Mesenchymal stem cell (in vitro differentiated cells and primary cell): Measurements from ENCODE around the gene NEUROD6.

ENCODE experiments used
- DNase-seq: peaks from one replicate; pipeline ENCODE4 v3.0.0-alpha.2; 2013
- H2AFZ ChIP-seq: one replicate; pipeline ENCODE4 v1.6.1; 2013; ENCODE audit warnings: low read depth, mild to moderate bottlenecking, control low read depth, inconsistent platforms, low read length, moderate library complexity
- H2AK5ac ChIP-seq: 2 replicates; pipeline ENCODE4 v1.6.1; 2013; ENCODE audit warnings: low read length, moderate library complexity, mild to moderate bottlenecking, inconsistent platforms; ENCODE audit not compliant: severe bottlenecking
- H2BK120ac ChIP-seq: one replicate; pipeline ENCODE4 v1.6.1; 2013; ENCODE audit warnings: low read depth, mild to moderate bottlenecking, inconsistent platforms, low read length, moderate library complexity
- H2BK12ac ChIP-seq, 2 experiments: one replicate each; pipeline ENCODE4 v1.6.1; 2013; ENCODE audit warnings: inconsistent platforms in 2 of 2, low read length in 2 of 2, mild to moderate bottlenecking in 2 of 2, moderate library complexity in 2 of 2, control low read depth in 1 of 2
- H2BK15ac ChIP-seq: one replicate; pipeline ENCODE4 v1.6.1; 2013; ENCODE audit warnings: mild to moderate bottlenecking, low read depth, inconsistent platforms; ENCODE audit not compliant: poor library complexity, severe bottlenecking
- H2BK5ac ChIP-seq: 2 replicates; pipeline ENCODE4 v1.6.1; 2013; ENCODE audit warnings: low read depth, mild to moderate bottlenecking, low read length, control low read depth, inconsistent platforms; ENCODE audit not compliant: poor library complexity, severe bottlenecking
- H3K14ac ChIP-seq, 2 experiments: one replicate each; pipeline ENCODE4 v1.6.1; 2013; ENCODE audit warnings: inconsistent platforms in 2 of 2, low read length in 2 of 2, control low read depth in 1 of 2, mild to moderate bottlenecking in 1 of 2, moderate library complexity in 1 of 2
- H3K18ac ChIP-seq, 2 experiments: one replicate each; pipeline ENCODE4 v1.6.1; 2013; ENCODE audit warnings: inconsistent platforms in 2 of 2, low read length in 2 of 2, control low read depth in 1 of 2, low read depth in 1 of 2, mild to moderate bottlenecking in 1 of 2
- H3K23ac ChIP-seq, 2 experiments: one replicate each; pipeline ENCODE4 v1.6.1; 2013; ENCODE audit warnings: inconsistent platforms in 2 of 2, low read length in 2 of 2, mild to moderate bottlenecking in 2 of 2, moderate library complexity in 2 of 2, control low read depth in 1 of 2
- H3K27ac ChIP-seq: 2 replicates; pipeline ENCODE4 v1.5.1; 2013; ENCODE audit warnings: mild to moderate bottlenecking, moderate library complexity, low read length, control low read depth, inconsistent platforms; ENCODE audit not compliant: poor library complexity, severe bottlenecking
- H3K27me3 ChIP-seq, 2 experiments: 2 replicates each; pipeline versions ENCODE4 v1.6.1 to v1.7.0; 2013; ENCODE audit warnings: low read length in 2 of 2, mild to moderate bottlenecking in 2 of 2, moderate library complexity in 2 of 2, control low read depth in 1 of 2, inconsistent platforms in 1 of 2; ENCODE audit not compliant: control insufficient read depth in 1 of 2, insufficient read depth in 1 of 2
- H3K36me3 ChIP-seq, 2 experiments: 2 replicates each; pipeline versions ENCODE4 v1.6.1 to v1.7.0; 2013; ENCODE audit warnings: low read length in 2 of 2, control low read depth in 1 of 2, inconsistent platforms in 1 of 2, low read depth in 1 of 2, mild to moderate bottlenecking in 1 of 2; ENCODE audit not compliant: insufficient read depth in 2 of 2, control insufficient read depth in 1 of 2
- H3K4ac ChIP-seq, 2 experiments: one replicate each; pipeline ENCODE4 v1.6.1; 2013; ENCODE audit warnings: inconsistent platforms in 2 of 2, low read length in 2 of 2, mild to moderate bottlenecking in 2 of 2, moderate library complexity in 2 of 2, control low read depth in 1 of 2, low read depth in 1 of 2
- H3K4me1 ChIP-seq: 2 replicates; pipeline ENCODE4 v1.6.1; 2013; ENCODE audit warnings: low read depth, low read length, control low read depth; ENCODE audit not compliant: control insufficient read depth, insufficient read depth
- H3K4me2 ChIP-seq: 2 replicates; pipeline ENCODE4 v1.6.1; 2013; ENCODE audit warnings: low read length, mild to moderate bottlenecking, inconsistent platforms; ENCODE audit not compliant: poor library complexity, severe bottlenecking
- H3K4me3 ChIP-seq, 2 experiments: 2 replicates each; pipeline versions ENCODE4 v1.5.1 to v1.7.0; 2013; ENCODE audit warnings: low read length in 2 of 2, mild to moderate bottlenecking in 2 of 2, control low read depth in 1 of 2, low read depth in 1 of 2; ENCODE audit not compliant: insufficient read depth in 1 of 2
- H3K79me1 ChIP-seq: replicated peaks from 2 replicates; pipeline ENCODE4 v1.6.1; 2013; ENCODE audit warnings: mild to moderate bottlenecking, control low read depth, low read length, inconsistent platforms; ENCODE audit not compliant: poor library complexity, severe bottlenecking
- H3K9ac ChIP-seq: 2 replicates; pipeline ENCODE4 v1.7.0; 2013; ENCODE audit warnings: mild to moderate bottlenecking, low read length, moderate library complexity
- H3K9me3 ChIP-seq: 2 replicates; pipeline ENCODE4 v1.7.0; 2013; ENCODE audit warnings: mild to moderate bottlenecking, low read length; ENCODE audit not compliant: control insufficient read depth
- H4K8ac ChIP-seq: one replicate; pipeline ENCODE4 v1.6.1; 2013; ENCODE audit warnings: inconsistent platforms, mild to moderate bottlenecking, low read length, moderate library complexity
- H4K91ac ChIP-seq: one replicate; pipeline ENCODE4 v1.6.1; 2013; ENCODE audit warnings: mild to moderate bottlenecking, low read length, inconsistent platforms
- WGBS: methylation state at CpG from one replicate; pipeline ENCODE4 v1.1.7; 2013; ENCODE audit warnings: mixed read lengths; 5-methylcytosine and 5-hydroxymethylcytosine counted together

The NEUROD6 gene

GRCh38 chr7:31372231-31372959, 31.9 kb upstream of the NEUROD6 start:
- no peaks in the 10 kb centered on the region for H3K36me3 ChIP-seq
- H3K4me3 ChIP-seq: no peak overlapping the region
- H3K18ac ChIP-seq: no peak overlapping the region
- H3K79me1 ChIP-seq: no peaks in the 10 kb centered on the region
- no peak overlapping the region for H3K23ac ChIP-seq
- no peak for DNase-seq
- H3K9me3 ChIP-seq: no peaks in the 10 kb centered on the region
- no peak overlapping the region for H2AK5ac ChIP-seq
- H2BK5ac ChIP-seq: no peak overlapping the region
- no peak overlapping the region for H3K4ac ChIP-seq
- no peak overlapping the region for H3K27ac ChIP-seq
- H3K9ac ChIP-seq: no peak overlapping the region
- H3K14ac ChIP-seq: no peak overlapping the region
- H3K4me2 ChIP-seq: no peak overlapping the region
- no peak overlapping the region for H2BK12ac ChIP-seq
- 92% methylated on average over 11 of the region's 11 CpGs for WGBS
- H2BK15ac ChIP-seq: no peak overlapping the region
- no peak overlapping the region for H4K91ac ChIP-seq
- H4K8ac ChIP-seq: no peak overlapping the region
- H3K27me3 ChIP-seq: peaks cover 4 to 50% of the 10 kb centered on the region in 2 experiments
- no peak overlapping the region for H2BK120ac ChIP-seq
- no peak overlapping the region for H2AFZ ChIP-seq
- no peaks in the 10 kb centered on the region for H3K4me1 ChIP-seq

DNA sequence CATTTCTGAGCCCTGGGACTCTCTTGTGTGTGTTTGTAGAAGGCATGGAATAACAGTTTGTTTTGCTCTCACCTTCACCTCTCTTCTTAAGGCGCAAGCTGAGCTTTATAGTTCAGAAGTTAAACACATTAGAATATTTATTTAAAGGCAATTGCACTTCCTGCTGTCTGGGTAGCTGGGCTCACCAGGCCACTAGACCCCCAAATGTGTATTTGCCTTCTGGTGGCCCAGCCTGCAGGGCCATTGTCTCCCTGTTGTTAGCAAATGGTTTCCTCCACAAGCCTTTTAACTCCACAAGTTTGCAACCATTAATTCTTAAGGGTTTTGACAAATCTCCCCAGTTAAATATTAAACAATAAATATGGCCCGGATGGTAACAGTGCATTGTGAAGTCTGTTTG, 31.1 kb upstream of the NEUROD6 start:
- no peak overlapping the region for H3K9ac ChIP-seq
- no peak for DNase-seq
- no peak overlapping the region for H2BK5ac ChIP-seq
- no peak overlapping the region for H3K18ac ChIP-seq
- no peak overlapping the region for H3K27ac ChIP-seq
- H3K14ac ChIP-seq: no peak overlapping the region
- no peak overlapping the region for H2BK12ac ChIP-seq
- H2BK120ac ChIP-seq: no peak overlapping the region
- no peaks in the 10 kb centered on the region for H3K36me3 ChIP-seq
- no peak overlapping the region for H2AK5ac ChIP-seq
- H3K9me3 ChIP-seq: no peaks in the 10 kb centered on the region
- H3K4me1 ChIP-seq: no peaks in the 10 kb centered on the region
- no peak overlapping the region for H3K4me2 ChIP-seq
- H3K4ac ChIP-seq: no peak overlapping the region
- H3K4me3 ChIP-seq: no peak overlapping the region
- peaks cover 4 to 51% of the 10 kb centered on the region in 2 experiments for H3K27me3 ChIP-seq
- no peak overlapping the region for H4K8ac ChIP-seq
- no peak overlapping the region for H3K23ac ChIP-seq
- no peak overlapping the region for H2BK15ac ChIP-seq
- 43% methylated on average over 1 of the region's 2 CpGs for WGBS
- no peak overlapping the region for H2AFZ ChIP-seq
- H4K91ac ChIP-seq: no peak overlapping the region
- no peaks in the 10 kb centered on the region for H3K79me1 ChIP-seq

GRCh38 chr7:31370609-31371008, 30.1 kb upstream of the NEUROD6 start:
- no peak overlapping the region for H2BK5ac ChIP-seq
- no peak overlapping the region for H3K23ac ChIP-seq
- no peak overlapping the region for H2BK120ac ChIP-seq
- H4K8ac ChIP-seq: no peak overlapping the region
- peaks cover 7 to 61% of the 10 kb centered on the region in 2 experiments for H3K27me3 ChIP-seq
- H2AK5ac ChIP-seq: no peak overlapping the region
- H3K4me3 ChIP-seq: no peak overlapping the region
- no peaks in the 10 kb centered on the region for H3K36me3 ChIP-seq
- no peaks in the 10 kb centered on the region for H3K4me1 ChIP-seq
- no peak overlapping the region for H3K18ac ChIP-seq
- no peak overlapping the region for H4K91ac ChIP-seq
- no peak overlapping the region for H3K27ac ChIP-seq
- no peaks in the 10 kb centered on the region for H3K79me1 ChIP-seq
- H2BK15ac ChIP-seq: no peak overlapping the region
- DNase-seq: no peak
- H3K14ac ChIP-seq: no peak overlapping the region
- H3K4me2 ChIP-seq: no peak overlapping the region
- H3K9ac ChIP-seq: no peak overlapping the region
- no peak overlapping the region for H2BK12ac ChIP-seq
- H3K4ac ChIP-seq: no peak overlapping the region
- 54% methylated on average over 3 of the region's 3 CpGs for whole genome bisulfite sequencing
- H2AFZ ChIP-seq: no peak overlapping the region
- no peaks in the 10 kb centered on the region for H3K9me3 ChIP-seq

GRCh38 chr7:31368620-31369019, 28.1 kb upstream of the NEUROD6 start:
- H4K91ac ChIP-seq: no peak overlapping the region
- H3K23ac ChIP-seq: no peak overlapping the region
- H2AK5ac ChIP-seq: no peak overlapping the region
- WGBS: 82% methylated on average over 10 of the region's 10 CpGs
- no peaks in the 10 kb centered on the region for H3K4me1 ChIP-seq
- H2BK5ac ChIP-seq: no peak overlapping the region
- H2BK120ac ChIP-seq: no peak overlapping the region
- H3K4me3 ChIP-seq: no peak overlapping the region
- no peak overlapping the region for H2BK15ac ChIP-seq
- H3K27me3 ChIP-seq: peaks cover 7 to 59% of the 10 kb centered on the region in 2 experiments
- no peak overlapping the region for H3K14ac ChIP-seq
- H3K36me3 ChIP-seq: no peaks in the 10 kb centered on the region
- no peak overlapping the region for H3K4me2 ChIP-seq
- no peak overlapping the region for H3K27ac ChIP-seq
- H4K8ac ChIP-seq: no peak overlapping the region
- H3K4ac ChIP-seq: no peak overlapping the region
- no peak overlapping the region for H2BK12ac ChIP-seq
- no peaks in the 10 kb centered on the region for H3K9me3 ChIP-seq
- H3K79me1 ChIP-seq: no peaks in the 10 kb centered on the region
- DNase-seq: no peak
- H2AFZ ChIP-seq: no peak overlapping the region
- no peak overlapping the region for H3K18ac ChIP-seq
- H3K9ac ChIP-seq: no peak overlapping the region
